Activated naive CD4-positive, alpha-beta T cell treated with anti-CD3 and anti-CD28 coated beads, Interleukin-2, amount 50 U/mL, for 16 hours (primary cell): Measurements from ENCODE around the gene PIGQ.

ENCODE experiments used
- DNase-seq: peaks from one replicate; pipeline ENCODE4 v3.0.0-alpha.2; 2020

PIGQ gene

DNA sequence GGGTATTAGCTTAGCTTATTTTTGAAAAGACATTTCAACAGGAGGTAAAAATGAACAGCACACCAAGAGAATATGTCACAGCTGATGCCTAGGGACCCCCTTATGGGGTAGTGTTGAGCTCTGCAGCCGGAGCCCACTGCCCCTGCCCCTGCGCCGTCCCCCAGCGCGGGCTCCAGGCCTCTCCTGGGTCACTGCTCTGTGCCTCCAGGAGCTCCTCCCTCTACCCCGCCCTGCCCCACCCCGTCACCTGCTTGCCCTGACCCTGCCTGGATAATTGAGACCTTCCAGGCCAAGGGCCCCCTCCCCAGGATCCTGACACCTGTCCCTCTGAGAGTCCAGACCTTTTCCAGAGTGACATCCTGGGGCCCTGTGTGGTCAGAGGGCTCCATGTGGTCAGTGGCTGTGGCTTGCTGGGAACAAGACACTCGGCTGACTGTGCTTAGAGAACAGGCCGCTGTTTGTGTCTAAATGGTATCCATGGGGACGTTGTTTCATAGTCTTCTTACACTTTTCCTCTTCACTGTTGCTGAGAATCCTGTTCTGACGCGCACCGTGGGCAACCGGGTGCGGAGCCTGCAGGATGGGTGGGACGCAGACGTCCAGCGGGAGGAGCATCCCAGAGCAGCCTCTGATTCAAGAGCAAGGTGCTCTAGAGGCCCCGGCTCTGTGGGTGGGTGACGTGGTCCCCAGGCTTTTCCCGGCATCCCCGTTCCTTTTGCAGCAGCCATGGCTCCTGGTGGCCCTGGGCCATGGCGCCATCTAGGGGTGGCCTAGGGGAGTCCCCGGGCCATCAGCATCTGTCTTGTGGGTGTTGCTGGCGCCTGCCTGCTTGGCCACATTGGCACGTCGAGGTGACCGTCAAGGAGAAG, 41.0 kb downstream of the PIGQ start:
- peak; percentile 64 for DNase-seq

DNA sequence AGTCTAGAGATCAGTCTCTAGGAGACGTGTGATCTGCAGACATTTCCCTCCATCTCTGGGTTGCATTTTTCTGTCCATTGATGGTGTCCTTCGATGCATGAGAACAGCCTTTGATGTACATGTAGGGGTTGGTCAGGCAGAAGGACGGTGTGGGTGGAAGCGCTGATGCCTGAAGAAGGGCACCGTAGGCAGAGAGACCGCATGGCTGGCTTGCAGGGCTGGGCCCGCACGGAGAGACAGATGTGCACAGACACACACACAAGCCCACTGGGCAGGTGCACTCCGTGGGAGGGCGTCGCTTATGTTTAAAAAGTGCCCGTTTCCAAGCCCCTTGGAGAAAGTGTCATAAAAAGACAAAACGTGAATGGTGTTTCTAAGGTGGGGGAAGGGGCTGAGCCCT, 45.4 kb downstream of the PIGQ start:
- DNase-seq = no peak

DNA sequence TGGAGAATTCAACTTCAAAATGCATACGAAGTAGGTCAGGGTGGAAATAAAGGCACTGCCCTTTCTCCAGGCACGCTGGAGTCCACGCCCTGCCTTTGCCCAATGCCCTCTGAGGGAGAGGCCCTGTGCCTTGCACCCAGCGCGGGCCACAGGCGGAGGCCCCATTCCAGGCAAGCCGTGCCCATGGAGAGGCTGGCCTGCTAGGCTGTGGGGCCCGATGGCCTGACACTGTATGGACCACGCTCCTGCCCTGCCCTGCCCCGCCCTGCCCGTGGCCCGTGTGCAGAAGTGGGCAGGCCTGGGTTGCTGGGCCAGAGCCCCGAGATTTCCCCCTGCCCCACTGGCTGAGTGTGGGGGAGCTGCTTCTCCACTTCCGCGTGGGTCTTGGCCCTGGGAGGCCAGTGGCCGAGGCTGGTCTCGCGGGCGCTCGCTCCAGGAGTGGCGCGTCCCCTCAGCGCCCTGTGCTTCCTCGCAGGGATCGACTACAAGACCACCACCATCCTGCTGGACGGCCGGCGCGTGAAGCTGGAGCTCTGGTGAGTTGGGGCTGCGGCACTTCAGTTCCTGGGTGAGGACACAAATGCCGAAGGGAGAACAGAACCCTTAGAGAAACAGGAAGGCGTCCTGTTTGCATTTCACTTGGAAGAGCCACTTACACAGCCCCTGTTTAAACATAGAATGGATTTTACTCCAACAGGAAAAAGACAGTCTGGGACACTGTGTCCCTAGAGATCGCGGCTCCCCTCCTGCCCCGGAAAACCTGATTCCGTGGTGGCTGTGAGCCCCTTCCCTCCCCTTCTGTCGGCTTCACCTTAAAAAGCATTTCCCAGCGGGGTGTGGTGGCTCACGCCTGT, 47.2 kb downstream of the PIGQ start:
- DNase-seq = no peak

DNA sequence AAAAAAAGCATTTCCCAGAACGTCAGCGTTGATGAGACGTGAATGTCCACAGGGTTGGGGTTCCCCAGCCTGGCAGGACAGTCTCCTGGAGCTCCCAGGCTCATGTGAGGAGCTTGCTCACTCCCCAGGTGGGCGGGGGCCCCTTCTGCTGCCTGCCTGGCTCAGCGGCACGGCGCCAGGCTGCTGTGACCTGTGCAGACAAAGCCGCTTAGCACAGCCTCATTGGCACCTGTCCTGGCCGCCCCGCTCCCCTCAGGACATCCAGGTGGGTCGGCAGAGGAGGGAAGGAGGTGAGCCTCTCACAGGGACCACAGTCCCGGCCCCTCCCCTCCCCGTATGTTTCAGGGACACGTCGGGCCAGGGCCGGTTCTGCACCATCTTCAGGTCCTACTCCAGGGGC, 48.1 kb downstream of the PIGQ start:
- no peak for DNase-seq

DNA sequence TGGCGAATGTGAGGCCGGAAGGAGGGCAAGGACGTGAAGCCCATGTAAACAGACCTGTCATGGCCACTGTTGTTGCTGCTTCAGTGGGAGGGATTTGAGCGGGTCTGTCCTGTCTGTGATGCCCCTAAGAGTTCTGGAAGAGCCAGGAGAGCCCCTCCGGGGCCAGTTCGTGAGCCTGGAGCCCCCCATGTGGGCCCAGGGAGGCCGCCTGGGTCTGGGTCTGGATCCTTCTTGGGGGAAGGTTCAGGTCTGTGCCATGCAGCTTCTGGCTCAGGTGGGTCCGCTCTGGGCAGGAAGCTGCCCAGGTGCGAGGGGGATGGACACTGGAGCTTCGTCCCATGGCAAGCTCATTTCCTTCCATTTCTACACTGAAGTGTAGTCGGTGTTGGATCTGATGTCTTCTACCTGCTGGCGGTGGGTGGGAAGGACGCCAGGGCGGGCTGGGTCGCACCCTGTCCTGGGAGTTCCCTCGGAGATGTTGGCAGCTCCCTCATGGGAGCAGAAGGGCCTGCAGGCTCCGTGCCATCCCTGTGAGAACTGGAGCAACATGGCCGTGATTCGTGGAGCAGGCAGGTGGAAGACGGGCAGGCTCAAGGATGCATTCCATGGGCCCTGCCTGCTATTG, 49.8 kb downstream of the PIGQ start:
- DNase-seq = no peak

DNA sequence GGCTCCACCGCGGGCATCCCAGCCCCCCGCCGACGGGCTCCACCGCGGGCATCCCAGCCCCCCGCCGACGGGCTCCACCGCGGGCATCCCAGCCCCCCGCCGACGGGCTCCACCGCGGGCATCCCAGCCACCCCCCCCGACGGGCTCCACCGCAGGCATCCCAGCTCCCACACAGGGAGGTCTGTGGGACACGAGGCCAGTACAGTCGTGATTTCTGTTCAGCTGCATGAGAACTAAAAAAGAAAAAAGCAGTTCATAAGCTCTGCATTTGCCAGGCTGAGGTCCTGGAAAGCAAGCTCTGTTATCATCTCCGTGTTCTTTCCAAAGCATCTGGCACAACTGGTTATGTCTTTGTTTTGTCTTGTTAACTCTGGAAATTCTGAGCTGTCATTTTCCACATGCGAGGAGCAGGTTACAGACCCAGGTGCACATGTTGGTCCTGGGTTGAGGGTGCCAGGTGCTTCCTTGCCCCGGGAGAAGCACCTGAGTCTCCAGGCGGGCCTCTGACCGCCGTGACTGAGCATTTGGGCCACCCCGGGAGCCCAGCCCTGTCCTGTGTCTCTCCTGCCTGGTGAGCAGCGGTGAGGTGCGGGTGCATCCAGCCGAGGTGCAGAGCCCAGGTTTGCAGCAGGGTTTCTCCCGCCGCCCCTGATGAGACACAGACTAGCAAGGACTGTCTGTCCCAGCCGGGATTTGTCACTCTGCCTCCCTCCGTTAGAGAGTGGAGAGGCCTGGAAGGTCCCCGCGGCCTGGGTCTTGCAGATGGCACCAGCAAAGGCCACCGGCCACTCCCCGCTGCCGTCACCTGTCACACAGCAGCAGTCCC, 51.1 kb downstream of the PIGQ start:
- no peak for DNase-seq

DNA sequence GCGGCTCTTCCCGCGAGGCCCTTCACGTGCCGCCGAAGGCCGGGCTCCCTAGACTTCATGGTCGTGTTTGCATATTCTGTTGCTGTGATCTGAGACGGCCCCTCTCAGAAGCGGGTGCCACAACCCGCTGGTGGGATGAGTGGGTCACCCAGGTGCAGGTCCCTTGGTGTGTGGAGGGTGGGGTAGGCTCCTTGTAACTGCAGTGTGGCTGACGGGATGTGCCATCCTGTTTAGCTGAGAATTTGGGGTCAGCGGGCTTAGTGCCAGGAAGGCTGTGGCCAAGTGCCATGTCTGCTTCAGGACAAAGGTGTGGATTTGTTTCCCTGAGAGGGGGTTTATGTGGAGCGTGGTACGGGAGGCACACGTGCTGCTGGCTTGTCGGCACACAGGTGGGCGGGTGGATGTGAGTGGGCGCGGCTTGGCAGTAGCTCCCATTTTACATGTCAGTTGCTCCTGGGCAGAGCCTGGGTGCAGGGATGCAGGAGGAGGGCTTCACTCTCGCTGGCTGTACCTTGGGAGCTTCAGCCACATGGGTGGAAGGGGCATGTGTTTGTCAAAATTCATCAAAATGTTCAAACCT, 51.8 kb downstream of the PIGQ start:
- no peak for DNase-seq

DNA sequence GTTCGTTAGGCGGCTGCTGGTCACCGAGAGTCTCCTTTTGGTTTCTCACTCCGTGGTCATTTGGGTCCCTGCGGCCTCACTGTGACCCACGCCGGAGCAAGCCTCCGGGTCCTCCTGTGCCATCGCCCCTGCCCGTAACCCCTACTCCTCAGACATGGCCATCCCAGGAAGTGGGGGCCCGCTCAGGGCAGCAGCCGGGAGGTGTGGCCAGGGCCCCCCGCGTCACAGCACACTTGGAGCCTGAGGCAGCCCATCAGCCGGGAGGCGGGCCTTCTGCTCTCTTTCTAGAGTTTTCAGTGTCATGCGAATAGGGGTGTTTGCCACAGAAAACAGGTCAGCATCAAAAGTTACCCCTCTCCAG, 53.1 kb downstream of the PIGQ start:
- DNase-seq = no peak

DNA sequence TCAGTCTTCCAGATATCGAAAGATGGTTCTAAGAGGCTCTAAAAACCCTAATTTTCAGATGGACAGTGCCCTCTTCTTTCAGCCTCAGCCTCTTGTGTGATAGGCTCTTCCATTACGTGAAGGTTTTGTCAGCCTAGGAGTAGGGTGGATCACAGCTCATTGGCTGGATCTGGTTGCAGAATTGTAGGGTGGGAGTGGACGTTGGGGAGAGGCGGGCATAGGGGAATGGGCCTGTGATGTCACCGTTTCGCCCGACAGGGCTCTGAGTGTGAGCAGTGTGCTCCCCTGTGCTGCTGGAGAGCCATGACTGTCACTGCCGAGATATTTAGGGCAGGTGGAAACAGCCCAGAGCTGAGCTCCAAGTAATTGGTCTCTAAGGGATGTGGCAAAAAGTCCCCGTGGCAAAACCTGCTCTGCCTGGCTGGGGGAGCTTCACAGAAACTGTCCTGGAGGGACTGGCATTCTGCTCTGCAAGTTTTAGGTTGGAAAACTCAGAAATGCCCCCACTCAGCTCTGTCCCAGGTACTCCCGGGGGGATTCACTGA, 54.8 kb downstream of the PIGQ start:
- no peak for DNase-seq

DNA sequence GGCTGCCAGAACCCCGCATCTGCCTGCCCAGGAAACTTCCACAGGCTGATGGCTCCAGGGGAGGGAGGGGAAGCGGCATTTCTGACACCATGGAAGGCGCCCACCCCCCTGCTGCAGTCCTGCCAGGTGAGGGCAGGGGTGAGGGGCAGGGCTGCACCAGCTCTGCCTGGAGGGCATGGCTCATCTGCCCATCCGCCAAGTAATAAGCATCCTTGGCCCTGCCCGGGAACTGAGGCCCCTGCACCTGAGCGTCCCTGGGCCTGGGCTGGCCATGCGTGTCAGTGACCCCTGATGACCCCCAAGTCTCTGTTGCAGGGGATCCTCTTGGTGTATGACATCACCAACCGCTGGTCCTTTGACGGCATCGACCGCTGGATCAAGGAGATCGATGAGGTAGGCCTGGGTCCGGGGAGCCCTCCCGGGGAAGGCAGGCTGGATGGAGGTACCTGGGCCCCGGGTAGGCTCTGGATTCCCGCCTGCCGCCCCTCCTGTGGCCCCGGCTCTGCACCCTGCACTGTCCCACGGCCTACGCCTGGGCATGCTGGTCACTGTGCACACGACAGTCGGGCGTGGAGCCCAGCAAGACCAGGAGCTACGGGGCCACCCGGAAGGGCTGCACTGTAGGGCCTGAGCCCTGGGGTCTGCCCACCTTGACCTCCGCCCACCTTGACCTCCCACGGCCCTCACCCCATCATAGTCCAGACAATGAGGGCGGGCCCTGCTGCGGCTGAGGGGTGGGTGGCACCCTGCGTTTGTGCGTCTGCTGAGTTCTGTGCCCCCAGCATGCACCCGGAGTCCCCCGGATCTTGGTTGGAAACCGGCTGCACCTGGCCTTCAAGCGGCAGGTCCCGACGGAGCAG, 55.6 kb downstream of the PIGQ start:
- DNase-seq = no peak

DNA sequence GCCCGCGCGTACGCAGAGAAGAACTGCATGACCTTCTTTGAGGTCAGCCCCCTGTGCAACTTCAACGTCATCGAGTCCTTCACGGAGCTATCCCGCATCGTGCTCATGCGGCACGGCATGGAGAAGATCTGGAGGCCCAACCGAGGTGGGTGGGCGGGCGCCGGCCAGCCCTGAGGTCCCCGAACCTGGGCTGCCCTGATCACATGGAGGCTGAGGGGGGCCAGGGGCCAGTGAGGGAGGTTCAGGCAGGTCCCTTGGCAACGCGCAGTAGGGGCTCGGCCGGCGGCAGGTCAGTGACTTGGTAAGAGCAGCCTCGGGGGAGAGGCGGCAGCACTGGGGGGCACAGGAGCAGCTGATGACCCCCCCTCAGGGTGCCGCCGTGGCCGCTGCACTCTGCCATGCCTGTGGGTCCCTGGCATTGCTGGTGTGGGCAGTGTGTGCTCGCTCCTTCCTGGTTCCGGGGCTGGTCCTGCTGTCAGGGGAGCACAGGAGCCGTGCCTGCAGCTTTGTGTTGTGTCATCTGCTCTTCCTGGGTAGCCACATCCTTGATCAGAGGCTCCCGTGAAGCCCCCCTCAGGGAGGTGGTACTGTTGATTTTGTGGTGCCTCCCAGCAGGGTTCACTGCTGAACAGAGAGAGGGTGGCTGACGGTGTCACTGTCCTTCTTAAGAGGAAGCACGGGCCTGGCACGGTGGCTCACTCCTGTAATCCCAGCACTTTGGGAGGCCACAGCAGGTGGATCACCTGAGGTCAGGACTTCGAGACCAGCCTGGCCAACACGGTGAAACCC, 56.4 kb downstream of the PIGQ start:
- DNase-seq = no peak

DNA sequence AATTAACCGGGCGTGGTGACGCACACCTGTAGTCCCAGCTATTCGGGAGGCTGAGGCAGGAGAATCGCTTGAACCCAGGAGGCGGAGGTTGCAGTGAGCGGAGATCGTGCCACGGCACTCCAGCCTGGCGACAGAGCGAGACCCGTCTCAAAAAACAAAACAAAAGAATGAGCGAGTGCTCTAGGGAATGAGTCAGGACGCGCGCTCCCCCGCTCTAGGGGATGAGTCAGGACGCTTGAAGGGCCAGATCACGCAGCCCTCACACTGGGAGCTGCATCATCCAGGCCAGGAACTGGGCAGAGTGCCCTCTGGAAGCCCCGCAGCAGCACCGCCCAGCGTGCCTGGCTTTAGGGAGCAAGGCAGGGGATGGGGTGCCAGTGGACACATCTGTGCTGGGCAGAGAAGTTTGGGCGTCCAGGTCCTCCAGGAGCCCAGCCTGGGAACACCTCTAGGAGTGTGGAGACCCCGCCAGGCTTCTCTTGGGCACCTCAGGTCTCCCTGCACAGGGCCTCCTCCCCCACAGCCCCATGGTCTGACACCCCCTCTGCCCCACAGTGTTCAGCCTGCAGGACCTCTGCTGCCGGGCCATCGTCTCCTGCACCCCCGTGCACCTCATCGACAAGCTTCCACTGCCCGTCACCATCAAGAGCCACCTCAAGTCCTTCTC, 57.2 kb downstream of the PIGQ start:
- no peak for DNase-seq

DNA sequence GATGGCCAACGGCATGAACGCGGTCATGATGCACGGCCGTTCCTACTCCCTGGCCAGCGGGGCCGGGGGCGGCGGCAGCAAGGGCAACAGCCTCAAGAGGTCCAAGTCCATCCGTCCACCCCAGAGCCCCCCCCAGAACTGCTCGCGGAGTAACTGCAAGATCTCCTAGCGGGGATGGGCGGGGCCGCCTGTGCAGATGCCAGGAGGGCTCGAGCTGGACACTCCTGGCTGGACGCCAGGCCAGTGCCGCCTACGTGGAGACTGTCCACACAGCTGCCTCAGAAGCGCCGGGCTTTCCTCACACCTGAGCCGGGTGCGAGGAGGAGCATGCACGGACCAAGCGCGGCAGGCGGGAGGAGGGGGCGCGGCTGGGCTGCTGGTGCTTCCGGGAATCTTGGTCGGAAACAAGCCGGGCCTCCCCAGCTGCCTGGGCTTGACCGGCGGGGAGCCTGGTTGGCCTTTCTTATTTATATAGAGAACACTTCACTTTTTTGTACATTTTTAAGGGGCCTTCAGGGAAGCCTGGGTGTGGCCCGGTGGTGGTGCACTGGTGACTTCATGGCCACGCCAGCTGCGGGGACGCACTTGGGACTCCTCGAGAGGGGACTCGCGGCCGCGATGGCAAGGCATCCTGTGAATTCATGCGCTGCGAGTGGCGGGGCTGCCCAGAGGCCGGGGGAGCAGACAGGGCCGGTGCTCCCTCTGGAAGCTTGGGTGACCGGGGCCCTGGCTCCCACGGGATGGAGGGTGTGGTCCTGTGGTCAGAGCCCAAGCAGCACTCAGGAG, 57.9 kb downstream of the PIGQ start:
- DNase-seq = no peak

DNA sequence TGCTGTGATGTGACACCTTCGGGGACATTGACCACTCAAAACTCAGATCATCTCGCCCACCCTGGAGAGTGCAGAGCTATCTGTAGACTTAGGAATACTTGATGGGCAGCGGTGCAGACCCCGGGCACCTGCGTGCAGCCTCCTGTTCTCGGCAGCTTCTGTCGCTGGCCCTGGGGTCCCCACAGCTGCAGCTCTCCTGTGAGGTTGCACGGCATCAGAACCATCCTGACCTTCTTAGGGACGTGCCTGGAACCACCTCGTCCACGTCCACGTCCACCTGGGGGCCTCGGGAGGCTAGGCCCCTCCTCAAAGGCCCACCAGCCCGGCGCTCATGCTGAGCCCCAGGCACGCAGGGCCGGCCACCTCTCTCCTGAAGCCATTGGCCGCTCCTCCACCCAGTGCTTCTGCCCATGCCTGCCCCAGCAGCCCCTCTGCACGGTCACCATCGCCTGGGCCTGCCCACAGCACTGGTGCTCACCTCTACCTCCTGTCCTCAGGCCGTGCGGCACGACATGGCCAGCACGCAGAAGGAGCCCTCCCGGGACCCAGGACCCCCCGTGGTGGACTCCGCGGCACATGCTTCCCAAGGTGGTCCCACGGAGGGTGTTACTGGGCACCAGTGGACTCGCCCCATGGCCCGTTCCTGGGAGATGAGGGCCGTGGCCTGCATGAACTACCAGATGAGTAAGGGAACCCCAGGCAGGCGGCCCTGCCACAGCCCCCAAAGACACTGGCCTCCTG, 58.7 kb downstream of the PIGQ start:
- DNase-seq = no peak

DNA sequence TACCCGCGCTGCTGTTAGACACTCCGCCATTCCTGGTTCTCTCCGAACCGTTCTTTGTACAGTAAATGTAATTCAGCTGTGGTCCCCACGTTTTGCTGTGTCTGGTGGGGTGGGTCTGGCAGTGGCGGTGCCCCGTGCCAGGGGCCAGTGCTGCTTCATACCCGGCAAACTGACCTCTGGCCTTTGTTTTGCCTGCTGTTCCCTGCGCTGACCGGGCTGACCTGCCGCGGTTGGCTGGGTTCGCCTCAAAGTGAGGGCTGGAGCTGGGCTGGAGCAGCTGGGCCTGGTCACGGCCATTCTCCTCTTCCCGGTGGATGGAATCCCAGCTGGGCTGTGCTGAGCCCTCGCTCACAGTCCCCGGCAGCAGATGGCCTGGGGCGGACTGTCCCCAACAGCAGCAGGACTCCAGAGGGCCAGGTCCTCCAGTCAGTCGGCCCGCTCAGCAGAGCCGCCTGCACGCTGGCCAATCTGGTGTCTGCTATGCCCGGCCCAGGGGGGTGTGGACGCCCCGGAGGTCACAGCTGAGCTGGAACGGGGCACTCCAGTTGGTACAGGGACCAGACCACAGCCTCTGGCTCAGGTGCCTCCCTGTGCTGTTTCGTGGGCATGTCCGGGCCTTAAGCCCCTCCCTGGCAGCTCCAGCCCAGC, 59.5 kb downstream of the PIGQ start:
- DNase-seq = no peak

DNA sequence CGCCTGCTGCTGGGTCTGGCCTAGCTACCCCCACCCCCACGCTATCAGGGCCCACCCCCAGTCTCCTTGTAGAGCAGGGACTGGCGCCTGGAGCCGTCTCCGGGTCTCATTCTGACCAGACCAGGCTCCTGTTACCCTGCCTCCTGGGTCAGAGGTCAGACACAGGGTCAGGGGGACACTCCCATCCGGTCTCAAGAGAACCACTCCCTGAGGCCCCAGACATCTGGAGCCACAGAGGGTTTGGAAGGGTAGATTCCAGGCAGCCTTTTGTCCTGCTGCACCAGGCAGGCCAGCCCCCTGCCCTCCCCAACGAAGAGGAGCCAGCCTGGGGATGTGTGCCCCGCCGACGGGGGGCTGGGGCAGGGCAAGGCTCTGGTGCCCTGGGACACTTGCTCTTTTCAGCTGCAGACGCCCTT, 60.1 kb downstream of the PIGQ start:
- DNase-seq = no peak

DNA sequence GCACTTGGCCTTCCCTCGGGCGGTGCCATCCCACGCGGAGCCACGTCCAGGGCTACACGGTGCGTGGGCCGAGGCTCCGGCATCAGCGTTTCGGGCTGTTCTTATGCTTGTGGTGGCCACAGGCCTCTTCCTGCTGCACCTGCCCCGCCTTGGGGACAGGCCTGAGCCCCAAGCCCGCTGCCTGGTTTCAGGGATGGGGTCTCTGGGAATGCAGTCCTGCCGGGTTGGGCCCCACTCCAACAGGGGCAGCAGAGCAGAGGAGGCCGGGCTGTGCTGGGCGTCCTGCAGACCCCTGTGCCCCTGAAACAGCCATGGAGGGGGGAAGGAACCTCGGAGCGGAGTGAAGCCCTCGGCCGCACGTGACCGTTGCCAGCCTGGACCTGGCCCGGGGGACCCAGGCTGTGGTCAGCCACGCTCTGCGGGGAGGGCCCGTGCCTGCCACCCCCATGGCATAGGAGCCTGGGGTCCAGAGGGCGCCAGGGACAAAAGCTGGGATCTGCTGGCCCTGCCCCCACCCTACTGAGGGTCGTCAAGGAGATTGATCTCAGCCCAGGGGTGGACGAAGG, 60.6 kb downstream of the PIGQ start:
- no peak for DNase-seq
